Upper lobe of right lung (tissue), 1 donor: ENCODE measurements around the gene ABCB11. TPM values are rescaled to one million over a fixed set of nuclear protein-coding genes. Genes with fewer than 3 reads are reported as not detected.
"Not testable (repeated sequence)": the region's sequence is repeated elsewhere in the genome, so short reads cannot be mapped to it uniquely, and the experiment has no call there.

Source experiments
- ATAC-seq: fragments of 200-7000 bp; cut with Tn5 transposase; one replicate; pipeline ENCODE4 v1.9.1; 2020; ENCODE audit warnings: mild to moderate bottlenecking, moderate library complexity
- DNase-seq: peaks from one replicate; pipeline ENCODE4 v3.0.0-alpha.2; 2020
- H3K27ac ChIP-seq: fragments of 200-600 bp; one replicate; pipeline ENCODE4 v1.8.0; 2022
- H3K27me3 ChIP-seq: fragments of 200-600 bp; one replicate; pipeline ENCODE4 v1.8.0; 2022; ENCODE audit warnings: mild to moderate bottlenecking
- H3K36me3 ChIP-seq: fragments of 200-600 bp; one replicate; pipeline ENCODE4 v1.8.0; 2022
- H3K4me1 ChIP-seq: fragments of 200-600 bp; one replicate; pipeline ENCODE4 v1.8.0; 2022
- H3K4me3 ChIP-seq: fragments of 200-600 bp; one replicate; pipeline ENCODE4 v1.8.0; 2022; ENCODE audit warnings: mild to moderate bottlenecking
- H3K9me3 ChIP-seq: fragments of 200-600 bp; one replicate; pipeline ENCODE4 v1.8.0; 2022
- intact Hi-C: fragments of 100-400 bp; cut with DNase I; formaldehyde crosslinking; loops from one replicate; pipeline ENCODE4 v1.11.0; 2022
- total RNA-seq: library from RNA; stranded (reverse); fragmentation: NEBNext Ultra II Directional; extraction: Animal tissue kit (Norgen Biotek cat#: 25700); gene quantifications from one replicate; pipeline ENCODE4 v1.2.1, GENCODE V29; 2021
- TF ChIP-seq, protein P1 (sequence below): fragments of 200-600 bp; IDR thresholded peaks from one replicate; pipeline ENCODE4 v1.8.0; 2022; ENCODE audit warnings: antibody characterized with exemption
- donor health status: DM: no; HTN: yes; CAD: no; lungs with severe emphysema.

Gene ABCB11
- total RNA-seq, 1 donor from 2014 or later = 0.06 TPM

- H3K4me1 ChIP-seq = no peaks in the 10 kb centered on the region
- no peaks in the 10 kb centered on the region for H3K27me3 ChIP-seq
- no peaks in the 10 kb centered on the region for H3K36me3 ChIP-seq
- ATAC-seq = peak; percentile 31
- no peak overlapping the region for H3K4me3 ChIP-seq
- TF ChIP-seq, protein P1, sequence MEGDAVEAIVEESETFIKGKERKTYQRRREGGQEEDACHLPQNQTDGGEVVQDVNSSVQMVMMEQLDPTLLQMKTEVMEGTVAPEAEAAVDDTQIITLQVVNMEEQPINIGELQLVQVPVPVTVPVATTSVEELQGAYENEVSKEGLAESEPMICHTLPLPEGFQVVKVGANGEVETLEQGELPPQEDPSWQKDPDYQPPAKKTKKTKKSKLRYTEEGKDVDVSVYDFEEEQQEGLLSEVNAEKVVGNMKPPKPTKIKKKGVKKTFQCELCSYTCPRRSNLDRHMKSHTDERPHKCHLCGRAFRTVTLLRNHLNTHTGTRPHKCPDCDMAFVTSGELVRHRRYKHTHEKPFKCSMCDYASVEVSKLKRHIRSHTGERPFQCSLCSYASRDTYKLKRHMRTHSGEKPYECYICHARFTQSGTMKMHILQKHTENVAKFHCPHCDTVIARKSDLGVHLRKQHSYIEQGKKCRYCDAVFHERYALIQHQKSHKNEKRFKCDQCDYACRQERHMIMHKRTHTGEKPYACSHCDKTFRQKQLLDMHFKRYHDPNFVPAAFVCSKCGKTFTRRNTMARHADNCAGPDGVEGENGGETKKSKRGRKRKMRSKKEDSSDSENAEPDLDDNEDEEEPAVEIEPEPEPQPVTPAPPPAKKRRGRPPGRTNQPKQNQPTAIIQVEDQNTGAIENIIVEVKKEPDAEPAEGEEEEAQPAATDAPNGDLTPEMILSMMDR = no peak
- no peaks in the 10 kb centered on the region for H3K9me3 ChIP-seq
- no peak for DNase-seq
- intact Hi-C loops = no loop called here
- H3K27ac ChIP-seq = no peak overlapping the region
These were observed 95.1 kb downstream of the ABCB11 start for GRCh38 chr2:168935810-168936581.

GRCh38 chr2:168934826-168935225 is 96.3 kb downstream of the ABCB11 start:
- DNase-seq = no peak
- intact Hi-C loops = no loop called here
- no peak for ATAC-seq
- Histone ChIP-seq H3K4me1 (no peaks in the 10 kb centered on the region), H3K36me3 (no peaks in the 10 kb centered on the region), H3K4me3 (no peak overlapping the region), H3K27ac (no peak overlapping the region), H3K9me3 (no peaks in the 10 kb centered on the region), H3K27me3 (no peaks in the 10 kb centered on the region)
- TF ChIP-seq, protein P1 = no peak

DNA sequence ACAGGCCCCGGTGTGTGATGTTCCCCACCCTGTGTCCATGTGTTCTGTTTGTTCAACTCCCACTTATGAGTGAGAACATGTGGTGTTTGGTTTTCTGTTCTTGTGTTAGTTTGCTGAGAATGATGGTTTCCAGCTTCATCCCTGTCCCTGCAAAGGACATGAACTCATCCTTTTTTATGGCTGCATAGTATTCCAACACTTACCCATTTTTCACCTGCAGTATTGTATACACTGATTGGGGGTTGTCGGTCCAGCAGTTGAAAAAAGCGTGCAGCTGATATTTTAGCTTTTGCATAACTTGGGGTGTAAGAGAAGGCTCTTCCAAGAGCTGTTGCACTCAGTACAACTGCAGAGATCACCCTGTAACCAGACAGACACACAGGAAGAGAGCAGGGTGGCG is 99.0 kb downstream of the ABCB11 start:
- H3K36me3 ChIP-seq, ATAC-seq, H3K9me3 ChIP-seq, H3K27ac ChIP-seq, H3K27me3 ChIP-seq, H3K4me1 ChIP-seq, H3K4me3 ChIP-seq, intact Hi-C loops, DNase-seq: not testable (repeated sequence)

GRCh38 chr2:168930242-168930641 is 100.9 kb downstream of the ABCB11 start:
- no peak for ATAC-seq
- Histone ChIP-seq H3K27ac (no peak overlapping the region), H3K36me3 (no peaks in the 10 kb centered on the region), H3K27me3 (no peaks in the 10 kb centered on the region), H3K4me3 (no peak overlapping the region), H3K9me3 (no peaks in the 10 kb centered on the region), H3K4me1 (no peaks in the 10 kb centered on the region)
- no peak for DNase-seq
- intact Hi-C loops = no loop called here
- TF ChIP-seq, protein P1 = no peak

- H3K27ac ChIP-seq = no peak overlapping the region
- H3K4me3 ChIP-seq = no peak overlapping the region
- TF ChIP-seq, protein P1 = no peak
- DNase-seq (no peak), ATAC-seq (no peak)
- intact Hi-C loops = no loop called here
- H3K27me3 ChIP-seq = no peaks in the 10 kb centered on the region
- H3K4me1 ChIP-seq = no peaks in the 10 kb centered on the region
- no peaks in the 10 kb centered on the region for H3K9me3 ChIP-seq
- H3K36me3 ChIP-seq = no peaks in the 10 kb centered on the region
These were observed 102.1 kb downstream of the ABCB11 start for GRCh38 chr2:168929031-168929430.

DNA sequence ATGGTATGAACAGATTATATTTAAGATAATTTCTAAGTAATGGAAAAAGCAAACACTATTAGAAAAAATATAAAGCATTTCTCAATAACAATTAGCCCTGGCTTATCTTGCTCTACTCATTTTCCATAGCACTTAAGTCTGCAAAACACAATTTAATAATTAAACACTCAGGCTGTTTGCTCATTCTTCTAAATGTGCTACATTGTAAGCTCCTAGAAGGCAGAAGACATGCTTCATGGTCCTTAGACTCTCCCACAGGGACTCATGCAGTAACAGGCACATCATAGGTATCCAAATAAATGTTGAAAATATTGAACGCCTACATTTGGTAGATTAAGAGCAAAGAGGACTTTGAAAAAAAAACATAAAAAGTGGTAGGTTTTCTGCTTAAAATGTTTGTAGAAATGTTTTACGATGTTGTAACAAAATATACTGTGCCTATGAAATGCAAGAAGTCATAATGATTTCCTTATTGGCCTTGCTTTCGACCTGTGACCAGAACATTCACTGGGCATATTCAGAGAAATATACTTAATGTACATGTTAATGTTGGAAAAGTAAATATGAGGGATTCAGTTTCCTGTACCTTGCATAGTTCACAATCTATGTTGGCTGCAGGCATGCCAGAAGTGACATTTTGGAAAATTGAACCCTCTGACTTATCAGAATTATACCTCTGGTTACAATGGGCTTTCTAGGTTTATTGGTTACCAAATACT is 102.9 kb downstream of the ABCB11 start:
- Histone ChIP-seq H3K27me3 (no peaks in the 10 kb centered on the region), H3K27ac (no peak overlapping the region), H3K9me3 (no peaks in the 10 kb centered on the region), H3K4me3 (no peak overlapping the region), H3K4me1 (no peaks in the 10 kb centered on the region), H3K36me3 (no peaks in the 10 kb centered on the region)
- intact Hi-C loops = no loop called here
- ATAC-seq = no peak
- DNase-seq = no peak
- TF ChIP-seq, protein P1 = no peak
